Motor neuron (in vitro differentiated cells): ENCODE results near the gene HOXA2. TPM values are rescaled to one million over a fixed set of nuclear protein-coding genes. Genes with fewer than 3 reads are reported as not detected.

ENCODE experiments used
- ATAC-seq, 8 experiments: fragments of 200-7000 bp; cut with Tn5 transposase; replicated peaks in 6 of 8; 2 replicates each; pipeline ENCODE4 v1.8.0; 2021; ENCODE audit warnings: mild to moderate bottlenecking in 8 of 8, moderate library complexity in 8 of 8
- H3K27ac ChIP-seq, 2 donors: fragments of 250-450 bp; sonication (Bioruptor Pico); 2 replicates each; pipeline ENCODE4 v1.9.0; 2021; ENCODE audit warnings: antibody characterized with exemption in 2 of 2, mild to moderate bottlenecking in 2 of 2, moderate library complexity in 1 of 2
- H3K4me1 ChIP-seq, 2 donors: fragments of 250-450 bp; sonication (Bioruptor Pico); replicated peaks in 1 of 2; 2 replicates each; pipeline ENCODE4 v1.6.1; 2021; ENCODE audit warnings: antibody characterized with exemption in 2 of 2, mild to moderate bottlenecking in 2 of 2, moderate library complexity in 1 of 2
- H3K4me3 ChIP-seq, 5 donors: fragments of 250-450 bp; sonication (Bioruptor Pico); 2 replicates each; pipeline ENCODE4 v1.9.0; 2021; ENCODE audit warnings: antibody characterized with exemption in 5 of 5, mild to moderate bottlenecking in 5 of 5, moderate library complexity in 4 of 5
- WGBS, 10 experiments: fragments of 450-650 bp; shearing (Covaris generic); methylation state at CpG; one replicate each; pipeline ENCODE4 v1.0.0; 2022; 5-methylcytosine and 5-hydroxymethylcytosine counted together
- in situ Hi-C, 9 experiments: fragments of 400-800 bp; cut with MboI; loops; one replicate each; pipeline ENCODE4 v1.15.0; 2021; ENCODE audit warnings: low sequenced_read_pairs in 9 of 9, low pct_unique_long_range_greater_than_20kb in 2 of 9; ENCODE audit not compliant: unreplicated experiment in 9 of 9
- total RNA-seq, 8 experiments: library from RNA; unstranded; fragments of 300-600 nt; gene quantifications; 2 replicates each; pipeline versions ENCODE4 v1.2.3 to v1.2.4, GENCODE V29; 2022

HOXA2 gene
- total RNA-seq, 8 experiments from 2014 or later = 0.31 to 23.0 (median 10.9) TPM

- no peak for ATAC-seq
- WGBS, 10 experiments = 58 to 100% (median 81%) methylated on average over 1 to 2 of the region's 2 CpGs; no CpG with 5 or more reads in 1 of the 10 experiments
- Histone ChIP-seq H3K4me1 (peaks cover 5 to 15% of the 10 kb centered on the region in 2 donors), H3K4me3 (no peak overlapping the region), H3K27ac (no peak overlapping the region)
- in situ Hi-C loops = loop anchor here in 1 of 9 experiments (25.0 kb wide), 1 partner anchor 221 kb away; the partner anchor contains the start of gene SKAP2
These were observed 18.8 kb downstream of the HOXA2 start for GRCh38 chr7:27083646-27084045.

- in situ Hi-C loops = loop anchor here in 1 of 9 experiments (25.0 kb wide), 1 partner anchor 220 kb away; the partner anchor contains the start of gene SKAP2
- WGBS, 10 experiments = 38 to 100% (median 100%) methylated on average over 1 of the region's 1 CpG; no CpG with 5 or more reads in 3 of the 10 experiments
- no peak overlapping the region for H3K4me3 ChIP-seq
- peak in 1 of 8 experiments; percentile 62 for ATAC-seq
- peaks cover 5 to 7% of the 10 kb centered on the region in 2 donors for H3K4me1 ChIP-seq
- no peak overlapping the region for H3K27ac ChIP-seq
These were observed 20.3 kb downstream of the HOXA2 start for GRCh38 chr7:27082171-27082570.

- in situ Hi-C loops = loop anchor here in 1 of 9 experiments (25.0 kb wide), 1 partner anchor 219 kb away; the partner anchor contains the start of gene SKAP2
- Histone ChIP-seq H3K4me1 (peaks cover 0 to 5% of the 10 kb centered on the region in 2 donors), H3K4me3 (no peak overlapping the region), H3K27ac (no peak overlapping the region)
- peak in 1 of 8 experiments; percentile 41 for ATAC-seq
- WGBS, 10 experiments = 31 to 100% (median 80%) methylated on average over 1 to 4 of the region's 4 CpGs; no CpG with 5 or more reads in 2 of the 10 experiments
These were observed 21.5 kb downstream of the HOXA2 start for GRCh38 chr7:27080844-27081436.

- Histone ChIP-seq H3K4me1 (peaks cover 6 to 9% of the 10 kb centered on the region in 2 donors), H3K27ac (no peak overlapping the region), H3K4me3 (no peak overlapping the region)
- 86 to 100% (median 100%) methylated on average over 1 of the region's 1 CpG; no CpG with 5 or more reads in 6 of the 10 experiments for WGBS, 10 experiments
- in situ Hi-C loops = loop anchor here in 1 of 9 experiments (25.0 kb wide), 1 partner anchor 217 kb away; the partner anchor contains the start of gene SKAP2
- no peak for ATAC-seq
These were observed 23.1 kb downstream of the HOXA2 start for GRCh38 chr7:27079234-27079975.

DNA sequence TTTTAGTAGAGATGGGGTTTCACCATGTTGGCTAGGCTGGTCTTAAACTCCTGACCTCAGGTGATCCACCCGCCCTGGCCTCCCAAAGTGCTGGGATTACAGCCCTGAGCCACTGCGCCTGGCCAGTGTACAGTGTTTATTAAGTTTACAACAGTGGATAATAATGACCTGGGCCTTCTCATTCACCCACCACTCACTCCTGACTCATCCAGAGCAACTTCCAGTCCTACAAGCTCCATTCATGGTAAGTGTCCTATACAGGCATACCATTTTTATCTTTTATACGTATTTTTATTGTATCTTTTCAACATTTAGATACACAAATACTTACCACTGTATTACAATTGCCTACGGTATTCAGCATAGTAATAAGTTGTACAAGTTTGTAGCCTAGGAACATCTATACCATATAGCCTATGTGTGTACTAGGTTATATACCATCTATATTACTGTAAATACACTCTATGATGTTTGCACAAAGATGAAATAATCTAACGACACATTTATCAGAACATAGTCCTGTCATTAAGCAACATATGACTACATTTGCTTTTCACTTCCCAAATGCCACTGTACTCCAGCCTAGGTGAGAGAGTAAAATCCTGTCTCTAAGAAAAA lies 23.8 kb downstream of the HOXA2 start:
- WGBS, 10 experiments = 79 to 100% (median 86%) methylated on average over 1 to 5 of the region's 5 CpGs
- Histone ChIP-seq H3K27ac (no peak overlapping the region), H3K4me3 (no peak overlapping the region), H3K4me1 (peaks cover 7 to 10% of the 10 kb centered on the region in 2 donors)
- in situ Hi-C loops = loop anchor here in 1 of 9 experiments (25.0 kb wide), 1 partner anchor 216 kb away; the partner anchor contains the start of gene SKAP2
- no peak for ATAC-seq

DNA sequence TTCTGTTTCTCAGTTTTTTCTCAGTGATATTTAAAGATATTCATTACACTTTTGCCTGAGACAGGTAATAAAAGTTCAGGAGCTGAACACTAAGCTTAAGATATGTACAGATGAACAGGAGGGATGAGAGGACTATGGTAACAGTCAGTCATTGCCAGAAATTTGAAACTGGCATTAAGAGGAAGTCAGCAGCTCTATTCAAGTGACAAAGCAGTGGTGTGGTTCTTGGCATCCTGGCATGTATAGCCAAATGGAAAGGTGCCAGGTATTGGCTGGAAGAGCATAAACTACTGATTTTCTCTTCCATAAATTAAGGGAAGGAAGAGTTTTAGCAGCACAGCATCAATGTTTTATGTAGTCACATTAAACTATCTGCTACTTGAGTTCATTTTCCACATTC lies 29.4 kb downstream of the HOXA2 start:
- Histone ChIP-seq H3K4me1 (peaks cover 13 to 28% of the 10 kb centered on the region in 2 donors), H3K4me3 (no peak overlapping the region), H3K27ac (no peak overlapping the region)
- ATAC-seq = peak in 1 of 8 experiments; percentile 23
- in situ Hi-C loops = no loop called here

DNA sequence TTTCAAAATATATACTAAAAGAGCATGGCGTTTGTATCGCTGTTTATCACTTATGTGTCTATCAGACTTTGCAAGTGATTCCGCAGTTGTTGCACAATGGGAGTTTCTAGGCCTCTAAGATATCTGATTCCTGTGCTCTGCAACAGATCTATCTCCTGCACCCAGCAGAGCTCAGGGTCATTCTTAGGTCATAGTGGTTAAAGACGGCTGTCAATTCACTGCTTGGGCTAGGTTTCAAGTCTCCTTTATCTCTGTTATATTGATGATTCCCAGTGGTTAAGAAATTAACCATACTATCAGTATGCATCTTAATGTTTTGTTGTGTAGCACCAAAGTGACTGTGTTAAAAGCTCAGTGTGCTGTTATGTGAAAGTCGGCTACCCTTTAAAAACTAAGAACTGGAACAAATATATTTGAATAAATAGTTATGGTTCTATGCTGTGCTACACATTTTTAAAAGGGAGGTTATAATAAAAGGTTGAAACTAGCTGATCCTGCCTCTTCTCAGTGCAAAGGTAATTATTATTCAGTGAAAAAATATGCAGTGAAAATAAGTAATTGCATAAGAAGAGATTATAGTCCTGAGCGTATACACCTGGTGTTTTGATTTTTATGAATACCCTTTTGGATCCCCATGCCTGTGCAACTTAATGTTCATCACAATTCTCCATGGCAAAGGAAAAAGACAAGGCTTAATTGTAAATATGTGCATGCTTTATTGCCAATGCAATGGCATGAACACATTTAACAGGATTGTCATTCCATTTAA lies 30.7 kb downstream of the HOXA2 start:
- 53 to 86% (median 71%) methylated on average over 1 to 6 of the region's 6 CpGs for WGBS, 10 experiments
- in situ Hi-C loops = no loop called here

DNA sequence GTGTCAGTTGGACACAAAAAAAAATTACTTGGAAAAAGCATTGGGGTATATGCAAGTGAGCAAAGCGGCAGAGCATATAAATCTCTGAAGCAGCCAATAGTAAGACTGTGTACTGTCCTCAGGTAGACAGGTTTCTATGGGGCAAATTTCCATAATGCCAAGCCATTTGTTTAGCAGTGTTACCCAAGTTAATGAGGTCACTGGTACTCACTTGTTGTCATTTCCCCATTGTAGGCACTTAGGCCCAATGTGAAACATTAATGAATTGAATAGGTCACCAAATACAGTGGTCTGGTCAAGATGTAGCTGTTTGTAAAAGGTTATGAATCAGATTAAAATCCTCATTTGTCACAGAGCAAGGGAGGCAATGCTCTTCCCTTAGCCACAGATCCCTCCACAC lies 34.2 kb downstream of the HOXA2 start:
- H3K27ac ChIP-seq = no peak overlapping the region
- ATAC-seq = peak in 3 of 8 experiments; percentile 44 to 62 (median 57)
- WGBS, 10 experiments = 83 to 100% (median 92%) methylated on average over 1 of the region's 1 CpG; no CpG with 5 or more reads in 4 of the 10 experiments
- peaks cover 11 to 28% of the 10 kb centered on the region in 2 donors for H3K4me1 ChIP-seq
- H3K4me3 ChIP-seq = no peak overlapping the region
- in situ Hi-C loops = no loop called here

More for the DNA sequence above, 30.7 kb downstream of the HOXA2 start:
- ATAC-seq = peak in 1 of 8 experiments; percentile 26
- H3K27ac ChIP-seq = peak overlapping the region in 1 of 2 donors; percentile 2
- no peak overlapping the region for H3K4me3 ChIP-seq
- H3K4me1 ChIP-seq = peaks cover 16 to 30% of the 10 kb centered on the region in 2 donors

DNA sequence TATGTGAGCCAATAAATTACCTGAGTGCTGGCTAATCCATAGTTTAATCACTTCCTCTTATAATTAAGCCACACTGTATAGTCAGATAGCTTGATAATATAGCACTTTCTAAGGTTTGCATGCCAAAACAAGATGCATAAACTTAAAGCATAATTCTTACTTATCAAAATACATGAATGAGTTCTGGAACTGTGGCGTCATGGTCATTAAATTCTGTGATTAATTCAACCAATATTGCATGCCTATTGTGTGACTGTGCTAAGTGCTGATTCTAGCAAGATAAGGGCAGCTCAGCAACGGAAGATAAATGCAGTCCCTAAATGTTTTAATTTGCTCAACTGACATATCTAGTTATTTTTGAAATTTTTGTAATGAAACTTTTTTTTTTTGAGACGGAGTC lies 36.3 kb downstream of the HOXA2 start:
- peak in 2 of 8 experiments; percentile 14 to 20 for ATAC-seq
- WGBS, 10 experiments = 8 to 100% (median 85%) methylated on average over 1 to 3 of the region's 3 CpGs
- in situ Hi-C loops = no loop called here
- Histone ChIP-seq H3K4me3 (no peak overlapping the region), H3K4me1 (peaks cover 3 to 12% of the 10 kb centered on the region in 2 donors), H3K27ac (no peak overlapping the region)

- no peak overlapping the region for H3K4me3 ChIP-seq
- ATAC-seq = no peak
- H3K4me1 ChIP-seq = peaks cover 3 to 12% of the 10 kb centered on the region in 2 donors
- no peak overlapping the region for H3K27ac ChIP-seq
- in situ Hi-C loops = no loop called here
- WGBS, 10 experiments = 40 to 100% (median 92%) methylated on average over 1 to 2 of the region's 2 CpGs; no CpG with 5 or more reads in 2 of the 10 experiments
These were observed 36.8 kb downstream of the HOXA2 start for GRCh38 chr7:27065709-27066108.

DNA sequence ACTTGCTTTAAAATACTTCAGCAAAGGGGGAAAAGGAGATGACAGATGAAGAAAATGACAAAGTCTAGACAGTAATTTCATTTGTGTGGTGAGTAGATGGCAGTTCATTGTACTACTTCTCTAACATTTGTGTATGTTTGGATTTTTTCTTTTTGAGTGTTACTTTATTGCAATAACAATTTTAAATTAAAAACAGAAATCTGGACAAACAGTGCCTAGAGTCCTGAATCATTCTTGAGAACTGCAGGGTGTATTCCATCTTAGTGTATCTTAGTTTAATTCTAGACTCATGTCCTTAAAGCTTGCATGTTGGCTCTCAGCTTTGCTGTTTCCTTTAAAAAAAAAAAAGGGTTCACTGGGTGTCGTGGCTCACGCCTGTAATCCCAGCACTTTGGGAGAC lies 37.8 kb downstream of the HOXA2 start:
- WGBS, 10 experiments = 94 to 100% (median 100%) methylated on average over 1 to 2 of the region's 2 CpGs; no CpG with 5 or more reads in 7 of the 10 experiments
- Histone ChIP-seq H3K27ac (no peak overlapping the region), H3K4me1 (peaks cover 3 to 12% of the 10 kb centered on the region in 2 donors), H3K4me3 (no peak overlapping the region)
- in situ Hi-C loops = no loop called here
- ATAC-seq = no peak

- ATAC-seq = peak in 1 of 8 experiments; percentile 32
- Histone ChIP-seq H3K4me3 (no peak overlapping the region), H3K27ac (no peak overlapping the region), H3K4me1 (peaks cover 3 to 12% of the 10 kb centered on the region in 2 donors)
- 4 to 81% (median 67%) methylated on average over 1 to 2 of the region's 2 CpGs; no CpG with 5 or more reads in 2 of the 10 experiments for WGBS, 10 experiments
- in situ Hi-C loops = no loop called here
These were observed 38.3 kb downstream of the HOXA2 start for GRCh38 chr7:27064159-27064558.
